ENCODE data around the gene KRTAP1-4.
"Not testable (repeated sequence)": the region's sequence is repeated elsewhere in the genome, so short reads cannot be mapped to it uniquely, and the experiment has no call there.

The KRTAP1-4 gene

DNA sequence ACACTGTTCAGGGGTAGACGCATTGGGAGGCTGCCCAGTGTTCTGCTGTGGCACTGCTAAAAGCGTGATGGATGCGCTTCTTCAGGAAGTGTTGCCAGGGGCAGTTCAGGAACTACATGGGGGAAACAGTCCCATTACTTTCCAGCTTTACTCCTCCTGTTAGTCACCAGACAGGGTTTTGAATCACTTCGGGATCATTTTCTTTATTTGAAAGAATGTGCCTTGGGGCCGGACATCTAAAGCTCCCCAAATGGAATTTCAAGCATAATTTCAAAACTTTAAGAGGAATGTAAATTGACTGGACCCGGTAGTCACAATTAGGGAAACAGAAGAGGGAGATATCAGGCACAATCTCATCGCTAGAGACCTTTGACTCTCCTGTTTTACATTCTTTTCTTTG lies 18.4 kb upstream of the KRTAP1-4 start:
- peak; percentile 58 for DNase-seq (ENCODE audit: low read depth, low spot score)

GRCh38 chr17:41046735-41047465 lies 16.9 kb upstream of the KRTAP1-4 start, which contains the start of gene KRTAP2-1:
Gene KRTAP2-1, minus strand, starts transcription at chr17:41047316. Its CDS starts 49 bp downstream, at chr17:41047267.
- not testable (repeated sequence) for DNase-seq (ENCODE audit: low read depth, low spot score)

DNA sequence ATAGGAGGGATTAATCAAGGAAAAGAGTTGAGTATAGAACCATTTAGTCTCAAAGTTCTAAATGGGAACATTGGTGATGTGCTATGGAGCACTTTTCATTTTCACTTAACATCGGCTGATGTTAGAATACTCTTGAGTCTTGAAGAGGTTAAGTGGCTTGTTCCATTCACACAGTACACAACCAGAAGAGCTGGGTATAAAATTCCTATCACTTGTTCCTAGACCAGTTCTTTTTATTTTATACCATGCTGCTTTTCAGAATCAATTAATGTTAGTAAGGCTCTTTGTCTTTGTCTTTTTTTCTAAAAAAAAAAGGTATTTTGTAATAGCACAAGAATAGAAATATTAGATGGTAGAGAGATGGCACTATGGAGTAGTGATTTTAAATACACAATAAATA lies 13.0 kb upstream of the KRTAP1-4 start:
- DNase-seq (ENCODE audit: low read depth, low spot score), result no peak

DNA sequence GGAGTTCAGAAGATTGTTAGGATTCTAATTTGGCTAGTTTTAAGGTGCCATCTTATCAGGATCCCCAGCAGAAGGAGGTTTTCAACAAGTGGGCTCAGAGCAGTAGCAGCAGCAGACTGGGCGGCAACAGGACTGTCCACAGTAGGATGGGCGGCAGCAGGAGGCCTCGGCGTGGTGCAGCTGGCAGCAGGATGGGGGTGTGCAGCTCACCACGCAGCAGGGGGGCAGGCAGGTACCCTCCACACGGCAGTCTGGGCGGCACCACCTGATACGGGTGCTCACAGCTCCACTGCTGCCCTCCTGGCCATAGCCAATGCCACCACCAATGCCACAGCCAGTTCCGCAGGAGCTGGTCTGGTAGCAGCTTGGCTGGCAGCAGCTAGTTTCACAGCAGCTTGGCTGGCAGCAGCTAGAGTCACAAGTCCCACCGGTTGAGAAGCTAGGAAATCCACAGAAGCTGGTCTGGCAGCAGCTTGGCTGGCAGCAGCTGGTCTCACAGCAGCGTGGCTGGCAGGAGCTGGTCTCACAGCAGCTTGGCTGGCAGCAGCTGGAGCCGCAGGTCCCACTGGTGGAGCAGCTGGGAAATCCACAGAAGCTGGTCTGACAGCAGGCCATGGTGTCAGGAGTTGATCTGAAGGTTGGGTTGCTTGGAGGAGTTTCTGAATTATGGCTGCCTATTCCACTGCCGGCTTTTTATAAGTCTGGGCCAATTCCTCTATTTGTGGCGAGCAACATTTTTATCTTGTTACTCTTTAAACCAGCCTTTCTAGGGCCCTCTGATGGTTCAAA lies 11.0 kb upstream of the KRTAP1-4 start, which contains the start of gene KRTAP1-1:
Gene KRTAP1-1, minus strand, starts transcription at position 668 of the 789 bp plus-strand sequence. Its CDS starts 53 bp downstream, at position 615.
- DNase-seq (ENCODE audit: low read depth, low spot score), result not testable (repeated sequence)

DNA sequence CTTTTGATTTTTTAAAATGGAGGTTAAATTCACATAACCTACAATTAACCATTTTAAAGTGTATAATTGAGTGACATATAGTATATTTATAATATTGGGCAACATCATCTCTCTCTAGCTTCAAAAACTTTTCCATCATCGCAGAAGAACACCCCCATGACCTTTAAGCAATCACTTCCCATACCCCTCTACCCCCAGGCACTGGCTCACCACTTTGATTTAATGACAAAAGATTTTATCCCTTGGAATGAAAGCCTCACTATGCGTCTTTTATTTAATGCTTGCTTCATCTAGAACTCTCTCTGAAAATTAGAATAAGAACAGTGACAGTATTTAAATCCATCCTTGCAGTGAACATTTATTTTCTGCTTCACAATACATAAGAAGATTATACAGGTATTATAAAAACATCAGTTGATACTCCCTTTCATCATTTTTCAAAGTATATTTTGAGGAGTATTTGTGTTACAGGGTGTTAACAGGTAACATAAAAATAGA lies 7.9 kb upstream of the KRTAP1-4 start:
- no peak for DNase-seq (ENCODE audit: low read depth, low spot score)

- not testable (repeated sequence) for DNase-seq (ENCODE audit: low read depth, low spot score)
Measured at GRCh38 chr17:41034346-41034935, 4.4 kb upstream of the KRTAP1-4 start, which contains the start of gene KRTAP1-3. Gene KRTAP1-3, minus strand, starts transcription at chr17:41034874. Its CDS starts 53 bp downstream, at chr17:41034821.

DNA sequence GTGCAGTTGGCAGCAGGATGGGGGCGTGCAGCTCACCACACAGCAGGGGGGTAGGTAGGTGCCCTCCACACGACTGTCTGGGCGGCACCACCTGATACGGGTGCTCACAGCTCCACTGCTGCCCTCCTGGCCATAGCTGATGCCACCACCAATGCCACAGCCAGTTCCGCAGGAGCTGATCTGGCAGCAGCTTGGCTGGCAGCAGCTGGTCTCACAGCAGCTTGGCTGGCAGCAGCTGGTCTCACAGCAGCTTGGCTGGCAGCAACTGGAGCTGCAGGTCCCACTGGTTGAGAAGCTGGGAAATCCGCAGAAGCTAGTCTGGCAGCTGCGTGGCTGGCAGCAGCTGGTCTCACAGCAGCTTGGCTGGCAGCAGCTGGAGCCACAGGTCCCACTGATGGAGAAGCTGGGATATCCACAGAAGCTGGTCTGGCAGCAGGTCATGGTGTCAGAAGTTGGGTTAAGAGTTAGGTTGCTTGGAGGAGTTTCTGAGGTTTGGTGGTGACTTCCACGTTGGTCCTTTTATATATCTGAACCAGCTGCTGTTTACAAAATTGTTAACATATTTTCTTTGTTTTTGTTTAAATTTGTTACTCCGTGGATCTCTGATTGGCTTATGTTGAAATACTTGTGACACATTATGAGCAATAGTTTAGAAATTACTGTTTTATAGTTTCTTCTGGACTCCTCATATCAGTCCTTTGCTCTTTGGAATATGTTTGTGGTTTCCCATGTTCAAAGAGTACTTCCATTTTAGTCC lies 3.1 kb downstream of the KRTAP1-4 start, which contains the start of gene KRTAP1-5:
Gene KRTAP1-5, minus strand, starts transcription at position 494 of the 757 bp plus-strand sequence. Its CDS starts 53 bp downstream, at position 441.
- peak; percentile 22 for DNase-seq (ENCODE audit: low read depth, low spot score)

GRCh38 chr17:41024697-41025096 lies 5.3 kb downstream of the KRTAP1-4 start:
- no peak for DNase-seq (ENCODE audit: low read depth, low spot score)

GRCh38 chr17:41020336-41020735 lies 9.7 kb downstream of the KRTAP1-4 start:
- no peak for DNase-seq (ENCODE audit: low read depth, low spot score)

DNA sequence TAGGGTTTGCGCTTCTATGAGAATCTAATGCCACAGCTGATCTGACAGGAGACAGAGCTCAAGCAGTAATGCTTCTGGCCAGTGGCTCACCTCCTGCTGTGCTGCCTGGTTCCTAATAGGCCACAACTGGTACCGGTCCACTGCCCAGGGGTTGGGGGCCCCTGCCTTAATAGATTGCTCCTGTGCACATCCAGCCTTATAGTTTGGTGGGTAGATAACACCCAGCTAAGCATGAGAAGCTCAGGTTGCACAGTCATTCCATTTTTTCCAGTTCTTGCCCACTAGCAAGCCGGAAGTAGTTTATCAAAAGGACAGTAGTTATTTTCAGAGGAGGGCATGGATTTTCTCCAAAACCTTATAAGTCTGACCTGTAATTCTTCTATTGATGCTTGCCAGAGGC lies 10.6 kb downstream of the KRTAP1-4 start:
- DNase-seq (ENCODE audit: low read depth, low spot score), result no peak

GRCh38 chr17:41018541-41018940 lies 11.5 kb downstream of the KRTAP1-4 start:
- DNase-seq (ENCODE audit: low read depth, low spot score), result no peak

DNA sequence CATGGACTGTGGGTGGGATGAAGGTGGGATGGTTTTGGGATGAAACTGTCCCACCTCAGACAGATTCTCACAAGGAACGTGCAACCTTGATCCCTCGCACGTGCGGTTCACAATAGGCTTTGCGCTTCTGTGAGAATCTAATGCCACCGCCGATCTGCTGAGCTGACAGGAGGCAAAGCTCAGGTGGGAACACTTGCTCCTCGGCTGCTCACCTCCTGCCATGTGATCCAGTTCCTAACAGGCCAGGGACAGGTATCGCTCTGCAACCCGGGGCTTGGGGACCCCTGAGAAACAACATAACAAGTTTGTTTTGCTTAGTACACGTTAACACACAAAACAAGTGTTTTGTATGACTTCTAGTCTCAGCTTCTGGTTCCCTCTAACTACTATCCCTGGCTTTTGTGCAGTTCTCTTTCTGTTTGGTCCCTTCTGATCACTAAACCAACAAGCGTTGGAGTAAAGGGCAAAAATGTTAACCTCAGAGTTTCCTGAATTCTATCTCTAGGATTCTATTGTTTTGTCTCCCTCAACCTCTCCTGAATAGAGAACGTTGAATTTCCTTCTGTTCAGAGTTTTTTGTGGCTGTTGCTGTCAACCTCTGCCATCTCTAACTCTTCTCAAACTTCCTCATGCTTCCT lies 13.3 kb downstream of the KRTAP1-4 start:
- no peak for DNase-seq (ENCODE audit: low read depth, low spot score)

DNA sequence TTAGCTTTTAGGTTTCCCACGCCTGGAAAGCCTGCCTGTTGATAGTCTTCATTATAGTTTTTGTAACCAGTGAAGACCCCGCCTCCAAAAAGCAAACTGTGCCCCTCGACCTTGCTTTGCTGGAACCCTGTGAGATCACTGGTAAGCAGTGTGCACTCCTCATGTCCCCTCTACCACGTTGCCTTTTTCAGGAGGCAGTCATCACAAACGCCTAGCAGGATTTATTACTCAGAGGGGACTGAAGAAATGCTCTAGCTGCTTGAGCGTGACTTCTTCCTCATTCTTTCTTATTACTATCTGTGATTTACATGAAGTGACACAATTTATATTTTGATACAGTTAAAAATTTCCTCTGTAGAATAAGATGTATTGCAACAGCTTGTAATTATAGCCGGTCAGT lies 14.5 kb downstream of the KRTAP1-4 start:
- no peak for DNase-seq (ENCODE audit: low read depth, low spot score)

- DNase-seq (ENCODE audit: low read depth, low spot score), result peak; percentile 6
Measured at GRCh38 chr17:41013606-41014005, 16.4 kb downstream of the KRTAP1-4 start.

DNA sequence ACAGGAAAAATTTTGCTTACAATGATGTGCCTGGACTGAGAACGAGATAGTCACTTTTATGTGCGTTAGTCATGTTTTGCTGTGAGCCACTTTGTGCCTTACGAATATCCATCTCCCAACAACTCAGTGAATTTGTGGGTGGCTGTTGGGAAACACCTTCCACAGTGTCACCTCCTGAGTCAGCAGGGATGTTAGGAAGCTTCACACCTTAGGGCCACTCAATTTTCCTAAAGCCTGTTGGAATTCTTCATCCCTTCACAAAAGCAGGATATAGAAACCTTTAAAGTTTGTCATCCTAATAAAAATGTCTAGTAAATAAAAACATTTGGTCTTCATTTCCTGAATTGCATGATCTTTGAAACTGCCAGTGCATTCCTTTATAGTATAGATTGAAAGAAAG lies 16.8 kb downstream of the KRTAP1-4 start:
- DNase-seq (ENCODE audit: low read depth, low spot score), result no peak

DNA sequence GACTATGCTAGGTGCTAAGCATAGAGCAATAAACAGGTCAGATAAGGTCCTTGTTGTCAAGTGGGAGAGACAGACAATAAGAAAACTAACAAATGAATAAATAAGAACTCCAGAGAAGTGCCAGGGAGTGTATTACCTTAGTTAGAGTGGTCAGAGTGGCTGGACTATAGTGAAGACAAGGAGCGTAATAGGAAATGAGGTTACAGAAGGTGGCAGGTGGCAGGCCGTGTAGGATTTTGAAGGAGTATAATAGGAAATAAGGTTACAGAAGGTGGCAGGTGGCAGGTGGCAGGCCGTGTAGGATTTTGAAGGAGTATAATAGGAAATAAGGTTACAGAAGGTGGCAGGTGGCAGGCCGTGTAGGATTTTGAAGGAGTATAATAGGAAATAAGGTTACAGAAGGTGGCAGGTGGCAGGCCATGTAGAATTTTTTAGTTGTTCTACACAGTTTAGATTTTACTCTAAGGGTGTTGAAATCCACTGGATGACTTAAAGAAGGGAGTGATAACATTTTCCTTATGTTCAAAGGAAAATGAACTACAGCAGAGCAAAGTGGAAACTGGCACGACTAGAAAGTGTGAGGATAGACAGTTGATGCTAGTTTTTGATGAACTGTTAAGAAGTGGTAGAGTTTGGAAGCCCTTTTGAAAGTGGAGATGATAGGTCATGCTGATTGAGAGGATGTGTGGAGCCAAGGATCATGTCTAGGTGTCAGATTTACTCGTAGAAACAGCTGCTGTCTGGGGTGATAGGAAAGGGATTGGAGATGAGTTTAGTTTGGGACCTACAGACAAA lies 17.5 kb downstream of the KRTAP1-4 start:
- no peak for DNase-seq (ENCODE audit: low read depth, low spot score)

DNA sequence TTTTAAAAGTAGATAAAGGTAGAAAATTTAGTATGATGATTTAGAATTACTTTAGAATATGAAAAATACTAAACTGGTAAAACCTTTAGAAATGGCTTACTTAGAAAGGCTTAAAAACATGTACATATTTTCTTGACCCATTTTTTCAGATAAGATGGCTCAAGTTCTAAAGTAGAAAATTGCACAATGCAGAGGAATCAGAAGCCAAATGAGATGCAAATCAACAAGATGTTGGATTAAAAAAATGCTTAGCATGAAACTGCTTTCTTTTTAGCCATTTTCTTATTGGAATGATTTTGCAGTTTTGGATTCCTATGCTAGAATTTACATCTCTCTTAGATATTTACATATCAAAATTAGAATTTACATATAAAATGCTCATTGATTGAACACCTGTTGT lies 19.6 kb downstream of the KRTAP1-4 start:
- no peak for DNase-seq (ENCODE audit: low read depth, low spot score)

DNA sequence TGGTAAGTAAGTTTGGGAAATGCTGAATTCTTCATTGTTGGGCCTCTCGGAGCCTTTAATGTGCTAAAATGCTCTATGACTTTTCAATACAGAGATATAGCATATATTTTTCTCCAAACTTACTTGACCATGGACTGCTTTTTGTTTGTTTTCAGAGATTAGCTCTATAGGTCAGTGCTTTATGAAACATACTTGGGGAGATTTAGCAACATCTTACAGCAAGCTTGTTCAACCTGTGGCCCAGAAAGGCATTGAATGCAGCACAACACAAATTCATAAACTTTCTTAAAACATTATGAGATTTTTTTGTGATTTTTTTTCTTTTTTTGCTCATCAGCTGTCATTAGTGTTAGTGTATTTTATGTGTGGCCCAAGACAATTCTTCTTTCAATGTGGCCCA lies 20.1 kb downstream of the KRTAP1-4 start:
- no peak for DNase-seq (ENCODE audit: low read depth, low spot score)

GRCh38 chr17:41009301-41009760 lies 20.7 kb downstream of the KRTAP1-4 start:
- peak; percentile 24 for DNase-seq (ENCODE audit: low read depth, low spot score)

DNA sequence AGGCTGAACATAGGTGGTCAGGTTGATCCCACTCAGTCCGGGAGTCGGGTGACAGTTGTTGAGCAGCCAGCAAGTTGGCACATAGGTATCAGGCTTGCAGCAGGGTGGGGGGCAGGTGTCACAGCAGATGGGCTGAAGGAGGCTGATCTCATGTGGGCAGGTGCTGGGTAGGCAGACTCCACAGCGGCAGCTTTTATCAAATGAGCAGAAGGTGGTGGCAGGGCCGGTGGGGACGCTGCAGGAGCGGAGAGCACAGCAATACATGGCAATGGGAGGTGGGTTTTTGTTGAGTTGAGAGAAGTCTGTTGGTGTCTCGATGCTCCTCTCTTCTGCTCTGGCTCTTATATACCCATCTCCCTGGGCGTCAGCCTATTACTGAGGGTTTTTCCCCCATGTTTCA lies 21.2 kb downstream of the KRTAP1-4 start, which contains the start of gene KRTAP3-1:
Gene KRTAP3-1, minus strand, starts transcription at position 318 of the 400 bp plus-strand sequence. Its CDS starts 54 bp downstream, at position 264.
- no peak for DNase-seq (ENCODE audit: low read depth, low spot score)
